Colonic mucosa (tissue), 4 donors: ENCODE data around the gene SUPT3H. TPM values are rescaled to one million over a fixed set of nuclear protein-coding genes. Genes with fewer than 3 reads are reported as not detected.
"Not testable (repeated sequence)": the region's sequence is repeated elsewhere in the genome, so short reads cannot be mapped to it uniquely, and the experiment has no call there.

Source experiments
- DNase-seq: peaks from one replicate; pipeline ENCODE4 v3.0.0-alpha.2; 2020
- H3K27ac ChIP-seq: fragments of 200-600 bp; one replicate; pipeline ENCODE4 v1.8.0; 2021
- H3K27me3 ChIP-seq: fragments of 200-600 bp; one replicate; pipeline ENCODE4 v1.8.0; 2021
- H3K36me3 ChIP-seq: fragments of 200-600 bp; one replicate; pipeline ENCODE4 v1.8.0; 2021
- H3K4me1 ChIP-seq: fragments of 200-600 bp; one replicate; pipeline ENCODE4 v1.8.0; 2021; ENCODE audit warnings: mild to moderate bottlenecking
- H3K4me3 ChIP-seq: fragments of 200-600 bp; one replicate; pipeline ENCODE4 v1.8.0; 2021
- H3K9ac ChIP-seq, 2 donors: one replicate each; pipeline ENCODE4 v1.7.0; 2013; ENCODE audit warnings: control low read depth in 2 of 2, low read depth in 2 of 2, low read length in 2 of 2
- H3K9me3 ChIP-seq: fragments of 200-600 bp; one replicate; pipeline ENCODE4 v1.8.0; 2021
- intact Hi-C: fragments of 100-400 bp; cut with DNase I; formaldehyde crosslinking; loops from one replicate; pipeline ENCODE4 v1.14.1; 2022
- total RNA-seq, 2 donors: library from RNA; stranded (reverse); fragmentation: NEBNext Ultra II Directional in 1 of 2; extraction: Animal tissue kit (Norgen Biotek cat#: 25700) in 1 of 2; gene quantifications; one replicate each; pipeline ENCODE4 v1.2.1, GENCODE V29; 2021
- TF ChIP-seq, protein P1 (sequence below): fragments of 200-600 bp; IDR thresholded peaks from one replicate; pipeline ENCODE4 v1.8.0; 2022; ENCODE audit warnings: antibody characterized with exemption, mild to moderate bottlenecking
- donor health status: healthy.
- donor health status: DM: no; HTN: no; CAD: no.
- donor health status: DM: no; HTN: no; CAD: no.

SUPT3H gene
- total RNA-seq, 2 donors from 2014 or later, result 3.4 to 4.1 TPM

DNA sequence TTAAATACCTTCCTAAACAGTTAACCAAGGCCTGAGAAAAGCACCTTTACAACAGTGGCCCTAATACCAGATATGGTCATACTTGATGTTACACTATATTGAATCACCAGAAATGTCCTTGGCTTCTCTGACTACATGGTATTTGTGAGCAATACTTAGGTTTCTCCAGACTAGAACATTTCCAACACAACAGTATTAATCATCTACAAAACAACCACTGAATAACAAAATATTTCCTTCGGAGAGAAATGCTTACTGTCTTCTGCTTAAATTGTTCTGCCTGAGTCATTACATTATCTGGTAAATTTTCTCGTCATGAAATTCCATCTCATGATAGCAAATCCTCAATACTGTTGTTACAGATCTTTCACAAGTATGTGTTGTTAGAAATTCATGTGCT is 302.5 kb downstream of the SUPT3H start:
- no peak for DNase-seq
- Histone ChIP-seq H3K9ac (no peak overlapping the region), H3K27me3 (no peaks in the 10 kb centered on the region)

DNA sequence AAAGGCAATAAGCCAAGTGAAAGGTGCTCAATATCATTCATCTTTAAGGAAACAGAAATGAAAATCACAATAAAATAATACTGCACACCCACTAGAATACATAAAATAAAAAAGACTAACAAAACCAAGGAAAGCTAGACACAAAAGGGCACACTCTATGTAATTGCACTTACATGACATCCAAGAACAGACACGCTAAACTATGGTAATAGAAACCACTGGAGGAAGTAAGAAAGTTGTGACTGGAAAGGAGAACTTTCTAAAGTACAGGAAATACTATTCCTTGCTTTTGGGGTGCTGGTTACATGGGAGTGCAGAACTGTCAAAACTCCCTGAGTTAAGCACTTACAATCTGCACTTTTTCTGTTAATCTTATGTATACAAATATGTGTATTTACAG is 303.3 kb downstream of the SUPT3H start:
- H3K27me3 ChIP-seq, result no peaks in the 10 kb centered on the region
- no peak overlapping the region for H3K4me3 ChIP-seq
- H3K9ac ChIP-seq, result no peak overlapping the region
- no peak for DNase-seq
- intact Hi-C loops, result no loop called here
- H3K4me1 ChIP-seq, result no peaks in the 10 kb centered on the region
- TF ChIP-seq, protein P1, sequence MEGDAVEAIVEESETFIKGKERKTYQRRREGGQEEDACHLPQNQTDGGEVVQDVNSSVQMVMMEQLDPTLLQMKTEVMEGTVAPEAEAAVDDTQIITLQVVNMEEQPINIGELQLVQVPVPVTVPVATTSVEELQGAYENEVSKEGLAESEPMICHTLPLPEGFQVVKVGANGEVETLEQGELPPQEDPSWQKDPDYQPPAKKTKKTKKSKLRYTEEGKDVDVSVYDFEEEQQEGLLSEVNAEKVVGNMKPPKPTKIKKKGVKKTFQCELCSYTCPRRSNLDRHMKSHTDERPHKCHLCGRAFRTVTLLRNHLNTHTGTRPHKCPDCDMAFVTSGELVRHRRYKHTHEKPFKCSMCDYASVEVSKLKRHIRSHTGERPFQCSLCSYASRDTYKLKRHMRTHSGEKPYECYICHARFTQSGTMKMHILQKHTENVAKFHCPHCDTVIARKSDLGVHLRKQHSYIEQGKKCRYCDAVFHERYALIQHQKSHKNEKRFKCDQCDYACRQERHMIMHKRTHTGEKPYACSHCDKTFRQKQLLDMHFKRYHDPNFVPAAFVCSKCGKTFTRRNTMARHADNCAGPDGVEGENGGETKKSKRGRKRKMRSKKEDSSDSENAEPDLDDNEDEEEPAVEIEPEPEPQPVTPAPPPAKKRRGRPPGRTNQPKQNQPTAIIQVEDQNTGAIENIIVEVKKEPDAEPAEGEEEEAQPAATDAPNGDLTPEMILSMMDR, result no peak
- H3K27ac ChIP-seq, result no peak overlapping the region
- H3K9me3 ChIP-seq, result no peaks in the 10 kb centered on the region
- no peaks in the 10 kb centered on the region for H3K36me3 ChIP-seq

More for the DNA sequence above, 302.5 kb downstream of the SUPT3H start:
- Histone ChIP-seq H3K36me3 (no peaks in the 10 kb centered on the region), H3K27ac (no peak overlapping the region), H3K4me1 (no peaks in the 10 kb centered on the region), H3K4me3 (no peak overlapping the region), H3K9me3 (no peaks in the 10 kb centered on the region)
- TF ChIP-seq, protein P1, result no peak
- intact Hi-C loops, result no loop called here

DNA sequence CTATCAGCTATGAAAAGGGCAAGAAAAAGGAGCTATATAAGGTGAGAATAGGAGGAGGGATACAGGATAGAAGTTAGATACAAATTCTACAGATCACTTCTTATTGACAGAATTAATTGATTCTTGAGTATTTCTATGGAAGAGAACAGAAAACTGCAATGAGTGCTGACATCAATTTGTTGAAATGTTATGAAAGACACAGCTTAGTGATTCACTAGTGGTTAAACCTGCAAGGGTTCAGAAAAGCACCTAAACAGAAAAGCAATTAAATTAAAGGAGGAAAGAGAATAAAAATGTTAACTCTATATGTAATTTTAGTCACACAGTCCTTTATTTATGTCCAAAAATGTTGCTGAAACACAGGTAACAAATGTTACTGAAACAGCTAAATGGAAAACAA is 304.0 kb downstream of the SUPT3H start:
- Histone ChIP-seq H3K27me3 (no peaks in the 10 kb centered on the region), H3K36me3 (no peaks in the 10 kb centered on the region), H3K4me3 (no peak overlapping the region), H3K9ac (no peak overlapping the region), H3K9me3 (no peaks in the 10 kb centered on the region), H3K4me1 (no peaks in the 10 kb centered on the region), H3K27ac (no peak overlapping the region)
- intact Hi-C loops, result no loop called here
- no peak for DNase-seq
- TF ChIP-seq, protein P1, result no peak

DNA sequence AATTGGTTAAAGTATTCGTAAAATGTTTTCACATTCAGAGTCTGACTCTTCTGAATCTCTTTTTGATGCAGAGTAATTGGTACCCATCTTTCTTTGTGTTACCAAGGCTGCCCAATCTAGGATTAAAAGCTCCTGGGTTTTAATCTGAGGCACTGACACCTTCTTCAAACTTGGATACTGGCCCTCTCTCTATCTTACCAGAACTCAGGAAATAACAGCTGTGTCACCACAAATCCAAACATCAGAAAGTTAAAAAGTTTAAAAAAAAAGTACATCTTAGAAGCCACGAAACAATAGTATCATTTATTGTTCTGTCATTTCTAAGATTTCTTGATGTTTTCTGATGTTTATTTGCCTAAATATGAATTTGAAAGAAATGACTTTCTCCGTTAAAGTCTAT is 305.1 kb downstream of the SUPT3H start:
- no peak overlapping the region for H3K4me3 ChIP-seq
- intact Hi-C loops, result no loop called here
- no peak overlapping the region for H3K27ac ChIP-seq
- no peaks in the 10 kb centered on the region for H3K27me3 ChIP-seq
- no peaks in the 10 kb centered on the region for H3K36me3 ChIP-seq
- DNase-seq, result no peak
- H3K9ac ChIP-seq, result no peak overlapping the region
- no peaks in the 10 kb centered on the region for H3K9me3 ChIP-seq
- TF ChIP-seq, protein P1, result no peak
- no peaks in the 10 kb centered on the region for H3K4me1 ChIP-seq

DNA sequence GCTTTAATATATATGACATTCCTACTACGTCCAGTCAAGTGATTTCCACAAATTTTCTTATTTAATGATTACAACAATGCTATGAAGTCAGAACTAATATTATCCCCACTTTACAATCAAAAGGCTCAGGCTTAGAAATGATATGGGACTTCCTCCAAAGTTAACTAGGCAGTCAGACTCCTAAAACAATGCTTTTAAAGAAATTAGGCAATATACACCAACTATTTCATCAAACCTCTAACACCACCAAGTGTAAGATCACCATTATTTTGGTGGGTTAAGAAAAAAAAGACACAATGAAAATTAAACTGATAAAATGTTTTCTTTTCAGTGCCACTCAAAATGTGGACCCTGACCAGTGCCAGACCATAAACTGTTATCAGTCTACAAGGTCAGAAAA is 305.7 kb downstream of the SUPT3H start:
- H3K27me3 ChIP-seq, result no peaks in the 10 kb centered on the region
- intact Hi-C loops, result no loop called here
- H3K4me3 ChIP-seq, result no peak overlapping the region
- no peak for DNase-seq
- H3K9me3 ChIP-seq, result no peaks in the 10 kb centered on the region
- no peaks in the 10 kb centered on the region for H3K4me1 ChIP-seq
- no peak overlapping the region for H3K27ac ChIP-seq
- no peak overlapping the region for H3K9ac ChIP-seq
- H3K36me3 ChIP-seq, result no peaks in the 10 kb centered on the region
- TF ChIP-seq, protein P1, result no peak

DNA sequence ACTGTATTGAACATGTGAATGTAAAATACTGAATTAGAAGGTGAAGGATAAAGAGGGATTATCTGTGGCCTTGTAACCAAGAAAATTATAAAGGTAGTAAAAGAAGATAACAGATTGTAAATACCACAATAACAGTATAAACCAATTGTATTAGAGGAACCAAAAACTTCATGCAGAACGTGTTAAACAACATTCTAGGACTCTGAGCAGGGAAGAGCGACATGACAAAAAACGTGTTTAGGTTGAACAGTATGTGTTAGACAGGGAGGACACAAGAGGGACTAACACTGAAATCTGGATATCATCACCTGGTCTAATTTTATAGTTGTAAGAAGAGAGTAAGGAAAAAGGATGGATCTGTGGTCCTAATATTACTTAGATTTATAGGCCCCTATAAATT is 308.6 kb downstream of the SUPT3H start:
- TF ChIP-seq, protein P1, result no peak
- intact Hi-C loops, result no loop called here
- Histone ChIP-seq H3K9ac (no peak overlapping the region), H3K4me3 (no peak overlapping the region), H3K4me1 (no peaks in the 10 kb centered on the region), H3K36me3 (no peaks in the 10 kb centered on the region), H3K9me3 (no peaks in the 10 kb centered on the region), H3K27me3 (no peaks in the 10 kb centered on the region), H3K27ac (no peak overlapping the region)
- DNase-seq, result no peak

DNA sequence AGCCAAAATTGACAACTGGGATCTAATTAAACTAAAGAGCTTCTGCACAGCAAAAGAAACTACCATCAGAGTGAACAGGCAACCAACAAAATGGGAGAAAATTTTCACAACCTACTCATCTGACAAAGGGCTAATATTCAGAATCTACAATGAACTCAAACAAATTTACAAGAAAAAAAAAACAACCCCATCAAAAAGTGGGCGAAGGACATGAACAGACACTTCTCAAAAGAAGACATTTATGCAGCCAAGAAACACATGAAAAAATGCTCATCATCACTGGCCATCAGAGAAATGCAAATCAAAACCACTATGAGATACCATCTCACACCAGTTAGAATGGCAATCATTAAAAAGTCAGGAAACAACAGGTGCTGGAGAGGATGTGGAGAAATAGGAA is 310.3 kb downstream of the SUPT3H start:
- H3K36me3 ChIP-seq, H3K4me3 ChIP-seq, intact Hi-C loops, H3K9ac ChIP-seq, H3K27me3 ChIP-seq, H3K9me3 ChIP-seq, H3K4me1 ChIP-seq, H3K27ac ChIP-seq, DNase-seq: not testable (repeated sequence)

DNA sequence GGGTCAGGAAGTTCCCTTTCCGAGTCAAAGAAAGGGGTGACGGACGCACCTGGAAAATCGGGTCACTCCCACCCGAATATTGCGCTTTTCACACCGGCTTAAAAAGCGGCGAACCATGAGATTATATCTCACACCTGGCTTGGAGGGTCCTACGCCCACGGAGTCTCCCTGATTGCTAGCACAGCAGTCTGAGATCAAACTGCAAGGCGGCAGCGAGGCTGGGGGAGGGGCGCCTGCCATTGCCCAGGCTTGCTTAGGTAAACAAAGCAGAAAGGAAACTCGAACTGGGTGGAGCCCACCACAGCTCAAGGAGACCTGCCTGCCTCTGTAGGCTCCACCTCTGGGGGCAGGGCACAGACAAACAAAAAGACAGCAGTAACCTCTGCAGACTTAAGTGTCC is 315.1 kb downstream of the SUPT3H start:
- H3K4me3 ChIP-seq, intact Hi-C loops, H3K36me3 ChIP-seq, DNase-seq, H3K27me3 ChIP-seq, H3K27ac ChIP-seq, H3K9ac ChIP-seq, H3K4me1 ChIP-seq, H3K9me3 ChIP-seq: not testable (repeated sequence)
